Measurements from ENCODE around the gene MYEOV. TPM values are rescaled to one million over a fixed set of nuclear protein-coding genes. Genes with fewer than 3 reads are reported as not detected.

MYEOV gene
- total RNA-seq, 4 donors from 2014 or later = not detected

DNA sequence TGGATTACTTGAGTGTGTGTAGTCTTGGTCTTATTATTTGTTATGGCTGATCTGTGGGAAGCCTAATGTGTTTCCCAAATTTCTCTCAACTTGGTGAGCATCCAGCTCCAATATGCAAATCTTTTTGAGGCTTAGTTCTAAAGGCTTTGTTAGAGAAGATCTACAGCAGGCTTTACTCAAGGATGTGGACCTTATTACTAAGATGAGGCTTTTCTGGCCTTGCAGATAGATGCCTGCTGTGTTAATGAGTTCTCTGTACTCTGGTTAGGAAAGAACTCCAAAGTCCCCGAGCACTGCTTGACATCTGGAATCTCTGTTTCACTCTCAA lies 24.1 kb downstream of the MYEOV start:
- Histone ChIP-seq H3K4me1 (peaks cover 0 to 3% (median under 1%) of the 10 kb centered on the region in 3 donors), H3K36me3 (no peaks in the 10 kb centered on the region), H3K9me3 (peaks cover 0 to 10% (median 0%) of the 10 kb centered on the region in 3 donors), H3K27ac (no peak overlapping the region), H3K27me3 (peaks cover 2% of the 10 kb centered on the region), H3K4me3 (no peak overlapping the region)
- TF ChIP-seq, protein P1, sequence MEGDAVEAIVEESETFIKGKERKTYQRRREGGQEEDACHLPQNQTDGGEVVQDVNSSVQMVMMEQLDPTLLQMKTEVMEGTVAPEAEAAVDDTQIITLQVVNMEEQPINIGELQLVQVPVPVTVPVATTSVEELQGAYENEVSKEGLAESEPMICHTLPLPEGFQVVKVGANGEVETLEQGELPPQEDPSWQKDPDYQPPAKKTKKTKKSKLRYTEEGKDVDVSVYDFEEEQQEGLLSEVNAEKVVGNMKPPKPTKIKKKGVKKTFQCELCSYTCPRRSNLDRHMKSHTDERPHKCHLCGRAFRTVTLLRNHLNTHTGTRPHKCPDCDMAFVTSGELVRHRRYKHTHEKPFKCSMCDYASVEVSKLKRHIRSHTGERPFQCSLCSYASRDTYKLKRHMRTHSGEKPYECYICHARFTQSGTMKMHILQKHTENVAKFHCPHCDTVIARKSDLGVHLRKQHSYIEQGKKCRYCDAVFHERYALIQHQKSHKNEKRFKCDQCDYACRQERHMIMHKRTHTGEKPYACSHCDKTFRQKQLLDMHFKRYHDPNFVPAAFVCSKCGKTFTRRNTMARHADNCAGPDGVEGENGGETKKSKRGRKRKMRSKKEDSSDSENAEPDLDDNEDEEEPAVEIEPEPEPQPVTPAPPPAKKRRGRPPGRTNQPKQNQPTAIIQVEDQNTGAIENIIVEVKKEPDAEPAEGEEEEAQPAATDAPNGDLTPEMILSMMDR (IDR thresholded peaks at IDR 0.05) = no peak
- TF ChIP-seq POLR2AphosphoS5 (IDR thresholded peaks at IDR 0.05) = no peak
- TF ChIP-seq EP300 (IDR thresholded peaks at IDR 0.05) = no peak
- TF ChIP-seq POLR2A (IDR thresholded peaks at IDR 0.05) = no peak
- 23 to 75% methylated on average over 1 of the region's 1 CpG for WGBS, 2 donors (ENCODE audit: low coverage in 1 of 2)
- ATAC-seq = no peak

- H3K4me1 ChIP-seq = no peaks in the 10 kb centered on the region
- no peaks in the 10 kb centered on the region for H3K36me3 ChIP-seq
- TF ChIP-seq, protein P1 (IDR thresholded peaks at IDR 0.05) = no peak
- TF ChIP-seq EP300 (IDR thresholded peaks at IDR 0.05) (no peak), POLR2A (IDR thresholded peaks at IDR 0.05) (no peak), POLR2AphosphoS5 (IDR thresholded peaks at IDR 0.05) (no peak)
- peaks cover 0 to 10% (median 0%) of the 10 kb centered on the region in 3 donors for H3K9me3 ChIP-seq
- H3K4me3 ChIP-seq = no peak overlapping the region
- H3K27me3 ChIP-seq = no peaks in the 10 kb centered on the region
- no peak for ATAC-seq
- H3K27ac ChIP-seq = no peak overlapping the region
- 83 to 92% methylated on average over 4 to 5 of the region's 13 CpGs for WGBS, 2 donors (ENCODE audit: low coverage in 1 of 2)
Observed at GRCh38 chr11:69319255-69320106, 25.5 kb downstream of the MYEOV start.

GRCh38 chr11:69320326-69320725 lies 26.4 kb downstream of the MYEOV start:
- TF ChIP-seq POLR2AphosphoS5 (IDR thresholded peaks at IDR 0.05) (no peak), EP300 (IDR thresholded peaks at IDR 0.05) (no peak), POLR2A (IDR thresholded peaks at IDR 0.05) (no peak)
- TF ChIP-seq, protein P1 (IDR thresholded peaks at IDR 0.05) = no peak
- 86% methylated on average over 4 of the region's 7 CpGs; no CpG with 5 or more reads in 1 of the 2 donors for WGBS, 2 donors (ENCODE audit: low coverage in 1 of 2)
- no peak for ATAC-seq

DNA sequence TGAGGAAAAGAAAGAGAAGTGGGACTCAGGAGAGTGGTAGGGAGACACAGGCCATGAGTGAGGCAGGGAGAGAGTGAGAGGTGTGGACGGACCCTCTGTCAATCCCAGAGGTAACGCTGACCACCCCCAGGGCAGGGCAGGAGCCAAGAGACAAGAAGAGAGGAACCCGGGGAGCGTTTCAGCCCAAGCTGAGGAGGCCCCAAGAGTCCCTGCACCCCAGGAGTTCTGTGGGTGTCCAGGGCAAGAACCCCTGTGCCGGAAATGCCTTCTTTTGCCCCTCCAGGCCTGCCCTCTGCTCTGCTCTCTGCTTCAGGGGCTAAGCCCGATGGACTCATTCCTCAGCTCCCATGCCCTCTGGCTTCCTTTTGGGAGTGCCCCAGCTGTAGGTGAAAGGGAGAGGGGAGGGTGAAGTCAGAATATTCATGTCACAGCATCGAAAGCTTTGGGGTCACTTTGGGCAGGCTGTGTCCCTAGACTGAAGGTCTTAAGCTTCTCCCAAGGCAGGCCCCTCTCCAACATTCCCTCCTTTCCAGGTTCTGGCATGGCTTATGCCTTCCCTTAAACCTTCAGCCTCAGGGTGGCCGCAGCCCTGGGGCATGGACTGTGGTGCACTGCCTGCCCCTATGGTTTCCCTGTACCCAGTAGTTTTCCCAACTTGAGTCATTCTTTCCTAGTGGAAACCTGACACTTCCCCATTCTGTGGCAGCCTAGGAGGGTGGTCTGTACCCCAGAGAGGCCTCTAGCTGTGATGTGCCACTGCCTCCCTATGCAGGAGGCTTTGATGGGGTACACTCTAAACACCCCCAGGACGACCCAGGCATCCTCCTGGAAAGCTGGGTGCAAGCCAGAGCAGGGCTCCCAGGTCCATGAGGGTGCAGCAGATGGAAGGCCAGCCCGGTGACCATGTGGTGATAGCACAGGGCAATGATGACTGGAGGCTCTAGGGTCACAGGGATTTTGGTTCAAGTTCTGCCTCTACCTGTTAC lies 27.1 kb downstream of the MYEOV start:
- H3K36me3 ChIP-seq = no peaks in the 10 kb centered on the region
- ATAC-seq = no peak
- no peaks in the 10 kb centered on the region for H3K4me1 ChIP-seq
- no peak for TF ChIP-seq EP300 (IDR thresholded peaks at IDR 0.05)
- TF ChIP-seq, protein P1 (IDR thresholded peaks at IDR 0.05) = no peak
- no peak for TF ChIP-seq POLR2A (IDR thresholded peaks at IDR 0.05)
- no peak for TF ChIP-seq POLR2AphosphoS5 (IDR thresholded peaks at IDR 0.05)
- H3K27ac ChIP-seq = no peak overlapping the region
- no peaks in the 10 kb centered on the region for H3K27me3 ChIP-seq
- peaks cover 0 to 10% (median 0%) of the 10 kb centered on the region in 3 donors for H3K9me3 ChIP-seq
- 80 to 84% methylated on average over 2 to 7 of the region's 10 CpGs for WGBS, 2 donors (ENCODE audit: low coverage in 1 of 2)
- H3K4me3 ChIP-seq = no peak overlapping the region

More at GRCh38 chr11:69320326-69320725, 26.4 kb downstream of the MYEOV start:
- Histone ChIP-seq H3K27me3 (no peaks in the 10 kb centered on the region), H3K9me3 (peaks cover 0 to 10% (median 0%) of the 10 kb centered on the region in 3 donors), H3K4me3 (no peak overlapping the region), H3K4me1 (no peaks in the 10 kb centered on the region), H3K27ac (no peak overlapping the region), H3K36me3 (no peaks in the 10 kb centered on the region)
